WTC11 (cell line): Measurements from ENCODE around the gene RNF135. TPM values are rescaled to one million over a fixed set of nuclear protein-coding genes. Genes with fewer than 3 reads are reported as not detected.

Experiments
- ATAC-seq: fragments of 200-7000 bp; cut with Tn5 transposase; 2 replicates; pipeline ENCODE4 v1.10.0; 2021; ENCODE audit warnings: mild to moderate bottlenecking, moderate library complexity
- CTCF ChIA-PET: fragments of 300-600 bp; sonication (Branson Sonifier 250); formaldehyde crosslinking; loops from one replicate; lab custom pipeline; 2021; ENCODE audit warnings: antibody characterized with exemption; lab: Charles Lee
- POLR2A ChIA-PET: fragments of 350-600 bp; sonication (Branson Sonifier 250); formaldehyde crosslinking; loops from one replicate; lab custom pipeline; 2021; ENCODE audit warnings: antibody characterized with exemption; lab: Charles Lee
- DNase-seq: peaks from one replicate; pipeline ENCODE4 v3.0.0; 2021; ENCODE audit warnings: low spot score
- H3K27ac Mint-ChIP-seq: 2 replicates; pipeline ENCODE4 v1.8.0; 2021; ENCODE audit warnings: mixed read lengths
- H3K27me3 Mint-ChIP-seq: 2 replicates; pipeline ENCODE4 v1.8.0; 2021; ENCODE audit warnings: low read depth, mild to moderate bottlenecking, moderate library complexity, mixed read lengths
- H3K36me3 Mint-ChIP-seq: 2 replicates; pipeline ENCODE4 v1.8.0; 2021; ENCODE audit warnings: mixed read lengths
- H3K4me1 Mint-ChIP-seq: 2 replicates; pipeline ENCODE4 v1.8.0; 2022; ENCODE audit warnings: mixed read lengths
- H3K4me3 Mint-ChIP-seq: 2 replicates; pipeline ENCODE4 v1.8.0; 2021; ENCODE audit warnings: mild to moderate bottlenecking, moderate library complexity, mixed read lengths
- H3K9me3 Mint-ChIP-seq: 2 replicates; pipeline ENCODE4 v1.8.0; 2021; ENCODE audit warnings: mixed read lengths
- ATF1 ChIP-seq: sonication (generic); formaldehyde crosslinking; IDR thresholded peaks from 2 replicates; pipeline ENCODE4 v1.8.1; 2023; ENCODE audit warnings: mild to moderate bottlenecking, moderate library complexity, missing genetic modification reagents
- CBFB ChIP-seq: sonication (generic); formaldehyde crosslinking; IDR thresholded peaks from 2 replicates; pipeline ENCODE4 v1.8.1; 2022; ENCODE audit warnings: mild to moderate bottlenecking, low read depth, missing genetic modification reagents
- CREM ChIP-seq: sonication (generic); formaldehyde crosslinking; IDR thresholded peaks from 2 replicates; pipeline ENCODE4 v1.8.1; 2022; ENCODE audit warnings: mild to moderate bottlenecking, missing genetic modification reagents, moderate library complexity
- GABPB1 ChIP-seq: sonication (generic); formaldehyde crosslinking; IDR thresholded peaks from 2 replicates; pipeline ENCODE4 v1.8.1; 2023; ENCODE audit warnings: mild to moderate bottlenecking, missing genetic modification reagents
- GRHL2 ChIP-seq: fragments of 250-450 bp; sonication (Bioruptor Pico); IDR thresholded peaks from 2 replicates; pipeline ENCODE4 v1.8.0; 2022; ENCODE audit warnings: mild to moderate bottlenecking, moderate library complexity; ENCODE audit not compliant: insufficient replicate concordance, severe bottlenecking
- IRF2 ChIP-seq: sonication (generic); formaldehyde crosslinking; IDR thresholded peaks from 2 replicates; pipeline ENCODE4 v1.8.0; 2022; ENCODE audit warnings: low read depth, missing genetic modification reagents, borderline replicate concordance
- JAZF1 ChIP-seq: fragments of 250-450 bp; sonication (Bioruptor Pico); IDR thresholded peaks from 2 replicates; pipeline ENCODE4 v1.9.0; 2021; ENCODE audit warnings: moderate library complexity, mild to moderate bottlenecking, inconsistent platforms
- NR1H2 ChIP-seq: sonication (generic); formaldehyde crosslinking; IDR thresholded peaks from 2 replicates; pipeline ENCODE4 v1.9.0; 2021; ENCODE audit warnings: mild to moderate bottlenecking, moderate library complexity, missing genetic modification reagents
- TCF7 ChIP-seq: sonication (generic); formaldehyde crosslinking; IDR thresholded peaks from 2 replicates; pipeline ENCODE4 v1.8.0; 2022; ENCODE audit warnings: mild to moderate bottlenecking, low read depth, missing genetic modification reagents, moderate library complexity
- ZNF232 ChIP-seq: sonication (generic); formaldehyde crosslinking; IDR thresholded peaks from 2 replicates; pipeline ENCODE4 v1.8.0; 2022; ENCODE audit warnings: mild to moderate bottlenecking, missing genetic modification reagents
- ZNF416 ChIP-seq: fragments of 250-450 bp; sonication (Bioruptor Pico); IDR thresholded peaks from 2 replicates; pipeline ENCODE4 v1.9.0; 2021; ENCODE audit warnings: mild to moderate bottlenecking, inconsistent platforms
- ZNF423 ChIP-seq: fragments of 250-450 bp; sonication (Bioruptor Pico); IDR thresholded peaks from 2 replicates; pipeline ENCODE4 v2.1.2; 2022; ENCODE audit warnings: mild to moderate bottlenecking, moderate library complexity
- total RNA-seq: library from RNA; stranded (reverse); gene quantifications from 3 replicates; pipeline ENCODE4 v1.2.3, GENCODE V29; 2021
- TF ChIP-seq, protein P1 (sequence below): sonication (generic); formaldehyde crosslinking; IDR thresholded peaks from 2 replicates; pipeline ENCODE4 v1.8.1; 2023; ENCODE audit warnings: mild to moderate bottlenecking, missing genetic modification reagents, borderline replicate concordance
- TF ChIP-seq, protein P2 (sequence below): sonication (generic); formaldehyde crosslinking; conservative IDR thresholded peaks from 2 replicates; pipeline ENCODE4 v1.8.1; 2022; ENCODE audit warnings: mild to moderate bottlenecking, missing genetic modification reagents
- TF ChIP-seq, protein P3 (sequence below): sonication (generic); formaldehyde crosslinking; IDR thresholded peaks from 2 replicates; pipeline ENCODE4 v1.8.1; 2022; ENCODE audit warnings: missing genetic modification reagents, borderline replicate concordance
- TF ChIP-seq, protein P4 (sequence below): sonication (generic); formaldehyde crosslinking; IDR thresholded peaks from 2 replicates; pipeline ENCODE4 v1.8.1; 2023; ENCODE audit warnings: mild to moderate bottlenecking, missing genetic modification reagents
- TF ChIP-seq, protein P5 (sequence below): fragments of 250-450 bp; sonication (Bioruptor Pico); IDR thresholded peaks from 2 replicates; pipeline ENCODE4 v1.9.0; 2021; ENCODE audit warnings: moderate library complexity, mild to moderate bottlenecking, inconsistent platforms, borderline replicate concordance
- TF ChIP-seq, protein P6 (sequence below): sonication (generic); formaldehyde crosslinking; IDR thresholded peaks from 2 replicates; pipeline ENCODE4 v1.8.0; 2022; ENCODE audit warnings: mild to moderate bottlenecking, missing genetic modification reagents
- TF ChIP-seq, protein P7 (sequence below): sonication (generic); formaldehyde crosslinking; IDR thresholded peaks from 2 replicates; pipeline ENCODE4 v1.8.1; 2023; ENCODE audit warnings: mild to moderate bottlenecking, missing genetic modification reagents
- TF ChIP-seq, protein P8 (sequence below): fragments of 250-450 bp; sonication (Bioruptor Pico); IDR thresholded peaks from 2 replicates; pipeline ENCODE4 v2.1.2; 2022; ENCODE audit warnings: mild to moderate bottlenecking, moderate library complexity

The RNF135 gene
- total RNA-seq, 1 experiment from 2014 or later = 10.3 TPM

DNA sequence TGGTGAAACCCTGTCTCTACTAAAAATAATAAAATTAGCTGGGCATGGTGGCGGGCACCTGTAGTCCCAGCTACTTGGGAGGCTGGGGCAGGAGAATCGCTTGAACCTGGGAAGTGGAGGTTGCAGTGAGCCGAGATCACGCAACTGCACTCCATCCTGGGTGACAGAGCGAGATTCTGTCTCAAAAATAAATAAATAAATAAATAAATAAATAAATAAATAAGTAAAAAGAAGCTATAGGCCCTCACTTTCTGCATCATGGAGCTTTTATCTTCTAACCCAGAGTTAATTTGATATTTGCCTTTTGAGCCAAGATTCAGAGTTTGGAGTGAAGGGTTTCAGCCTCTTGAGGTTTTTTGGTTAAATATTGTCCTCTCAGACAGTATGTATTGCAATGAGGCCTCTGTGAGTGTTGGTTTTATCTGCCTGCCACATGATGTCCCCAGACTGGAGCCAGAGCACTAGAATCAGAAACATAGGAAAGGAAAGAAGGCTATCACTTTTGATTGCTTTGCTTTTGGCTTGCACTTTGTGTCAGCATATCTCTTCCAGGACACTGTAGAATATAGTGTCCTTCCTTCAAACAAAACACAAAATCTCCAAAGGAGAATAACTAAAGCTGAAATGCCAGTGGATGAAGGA is 32.5 kb downstream of the RNF135 start (continued):
- TF ChIP-seq, protein P1, sequence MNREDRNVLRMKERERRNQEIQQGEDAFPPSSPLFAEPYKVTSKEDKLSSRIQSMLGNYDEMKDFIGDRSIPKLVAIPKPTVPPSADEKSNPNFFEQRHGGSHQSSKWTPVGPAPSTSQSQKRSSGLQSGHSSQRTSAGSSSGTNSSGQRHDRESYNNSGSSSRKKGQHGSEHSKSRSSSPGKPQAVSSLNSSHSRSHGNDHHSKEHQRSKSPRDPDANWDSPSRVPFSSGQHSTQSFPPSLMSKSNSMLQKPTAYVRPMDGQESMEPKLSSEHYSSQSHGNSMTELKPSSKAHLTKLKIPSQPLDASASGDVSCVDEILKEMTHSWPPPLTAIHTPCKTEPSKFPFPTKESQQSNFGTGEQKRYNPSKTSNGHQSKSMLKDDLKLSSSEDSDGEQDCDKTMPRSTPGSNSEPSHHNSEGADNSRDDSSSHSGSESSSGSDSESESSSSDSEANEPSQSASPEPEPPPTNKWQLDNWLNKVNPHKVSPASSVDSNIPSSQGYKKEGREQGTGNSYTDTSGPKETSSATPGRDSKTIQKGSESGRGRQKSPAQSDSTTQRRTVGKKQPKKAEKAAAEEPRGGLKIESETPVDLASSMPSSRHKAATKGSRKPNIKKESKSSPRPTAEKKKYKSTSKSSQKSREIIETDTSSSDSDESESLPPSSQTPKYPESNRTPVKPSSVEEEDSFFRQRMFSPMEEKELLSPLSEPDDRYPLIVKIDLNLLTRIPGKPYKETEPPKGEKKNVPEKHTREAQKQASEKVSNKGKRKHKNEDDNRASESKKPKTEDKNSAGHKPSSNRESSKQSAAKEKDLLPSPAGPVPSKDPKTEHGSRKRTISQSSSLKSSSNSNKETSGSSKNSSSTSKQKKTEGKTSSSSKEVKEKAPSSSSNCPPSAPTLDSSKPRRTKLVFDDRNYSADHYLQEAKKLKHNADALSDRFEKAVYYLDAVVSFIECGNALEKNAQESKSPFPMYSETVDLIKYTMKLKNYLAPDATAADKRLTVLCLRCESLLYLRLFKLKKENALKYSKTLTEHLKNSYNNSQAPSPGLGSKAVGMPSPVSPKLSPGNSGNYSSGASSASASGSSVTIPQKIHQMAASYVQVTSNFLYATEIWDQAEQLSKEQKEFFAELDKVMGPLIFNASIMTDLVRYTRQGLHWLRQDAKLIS (CRISPR knock-in tag) = no peak
- TF ChIP-seq ATF1 = no peak
- TF ChIP-seq, protein P2, sequence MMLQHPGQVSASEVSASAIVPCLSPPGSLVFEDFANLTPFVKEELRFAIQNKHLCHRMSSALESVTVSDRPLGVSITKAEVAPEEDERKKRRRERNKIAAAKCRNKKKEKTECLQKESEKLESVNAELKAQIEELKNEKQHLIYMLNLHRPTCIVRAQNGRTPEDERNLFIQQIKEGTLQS (CRISPR knock-in tag) = no peak

DNA sequence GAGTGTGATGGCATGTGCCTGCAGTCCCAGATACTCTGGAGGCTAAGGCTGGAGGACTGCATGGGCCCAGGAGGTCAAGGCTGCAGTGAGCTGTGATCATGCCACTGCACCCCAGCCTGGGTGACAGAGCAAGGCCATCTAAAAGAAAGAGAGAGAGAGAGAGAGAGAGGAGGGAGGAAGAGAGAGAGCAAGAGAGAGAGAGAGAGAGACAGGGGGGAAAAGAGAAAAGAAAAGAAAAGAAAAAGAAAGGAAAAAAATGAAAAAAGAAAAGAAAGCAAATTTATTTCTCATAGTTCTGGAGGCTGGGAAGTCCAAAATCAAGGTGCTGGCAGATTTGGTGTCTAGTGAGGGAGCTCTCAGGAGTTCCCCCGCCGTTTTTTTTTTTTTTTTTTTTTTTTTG is 33.3 kb downstream of the RNF135 start:
- ChIA-PET POLR2A (no interaction called here), CTCF (no interaction called here)
- peaks cover 28% of the 10 kb centered on the region for H3K27me3 Mint-ChIP-seq
- peaks cover 13% of the 10 kb centered on the region for H3K4me1 Mint-ChIP-seq
- no peak for DNase-seq
- peaks cover 6% of the 10 kb centered on the region for H3K36me3 Mint-ChIP-seq
- no peak overlapping the region for H3K4me3 Mint-ChIP-seq
- TF ChIP-seq ZNF423 (CRISPR knock-in tag) (no peak), GABPB1 (CRISPR knock-in tag) (no peak), NR1H2 (CRISPR knock-in tag) (no peak), JAZF1 (no peak), GRHL2 (CRISPR knock-in tag) (no peak), CREM (CRISPR knock-in tag) (no peak), ZNF232 (no peak), ZNF416 (no peak), IRF2 (CRISPR knock-in tag) (no peak), CBFB (CRISPR knock-in tag) (no peak), TCF7 (no peak)
- TF ChIP-seq, protein P3, sequence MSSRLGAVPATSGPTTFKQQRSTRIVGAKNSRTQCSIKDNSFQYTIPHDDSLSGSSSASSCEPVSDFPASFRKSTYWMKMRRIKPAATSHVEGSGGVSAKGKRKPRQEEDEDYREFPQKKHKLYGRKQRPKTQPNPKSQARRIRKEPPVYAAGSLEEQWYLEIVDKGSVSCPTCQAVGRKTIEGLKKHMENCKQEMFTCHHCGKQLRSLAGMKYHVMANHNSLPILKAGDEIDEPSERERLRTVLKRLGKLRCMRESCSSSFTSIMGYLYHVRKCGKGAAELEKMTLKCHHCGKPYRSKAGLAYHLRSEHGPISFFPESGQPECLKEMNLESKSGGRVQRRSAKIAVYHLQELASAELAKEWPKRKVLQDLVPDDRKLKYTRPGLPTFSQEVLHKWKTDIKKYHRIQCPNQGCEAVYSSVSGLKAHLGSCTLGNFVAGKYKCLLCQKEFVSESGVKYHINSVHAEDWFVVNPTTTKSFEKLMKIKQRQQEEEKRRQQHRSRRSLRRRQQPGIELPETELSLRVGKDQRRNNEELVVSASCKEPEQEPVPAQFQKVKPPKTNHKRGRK = no peak
- TF ChIP-seq, protein P4, sequence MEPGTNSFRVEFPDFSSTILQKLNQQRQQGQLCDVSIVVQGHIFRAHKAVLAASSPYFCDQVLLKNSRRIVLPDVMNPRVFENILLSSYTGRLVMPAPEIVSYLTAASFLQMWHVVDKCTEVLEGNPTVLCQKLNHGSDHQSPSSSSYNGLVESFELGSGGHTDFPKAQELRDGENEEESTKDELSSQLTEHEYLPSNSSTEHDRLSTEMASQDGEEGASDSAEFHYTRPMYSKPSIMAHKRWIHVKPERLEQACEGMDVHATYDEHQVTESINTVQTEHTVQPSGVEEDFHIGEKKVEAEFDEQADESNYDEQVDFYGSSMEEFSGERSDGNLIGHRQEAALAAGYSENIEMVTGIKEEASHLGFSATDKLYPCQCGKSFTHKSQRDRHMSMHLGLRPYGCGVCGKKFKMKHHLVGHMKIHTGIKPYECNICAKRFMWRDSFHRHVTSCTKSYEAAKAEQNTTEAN (CRISPR knock-in tag) = no peak
- TF ChIP-seq, protein P5, sequence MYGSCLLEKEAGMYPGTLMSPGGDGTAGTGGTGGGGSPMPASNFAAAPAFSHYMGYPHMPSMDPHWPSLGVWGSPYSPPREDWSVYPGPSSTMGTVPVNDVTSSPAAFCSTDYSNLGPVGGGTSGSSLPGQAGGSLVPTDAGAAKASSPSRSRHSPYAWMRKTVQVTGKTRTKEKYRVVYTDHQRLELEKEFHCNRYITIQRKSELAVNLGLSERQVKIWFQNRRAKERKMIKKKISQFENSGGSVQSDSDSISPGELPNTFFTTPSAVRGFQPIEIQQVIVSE = no peak
- TF ChIP-seq, protein P6, sequence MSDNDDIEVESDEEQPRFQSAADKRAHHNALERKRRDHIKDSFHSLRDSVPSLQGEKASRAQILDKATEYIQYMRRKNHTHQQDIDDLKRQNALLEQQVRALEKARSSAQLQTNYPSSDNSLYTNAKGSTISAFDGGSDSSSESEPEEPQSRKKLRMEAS (CRISPR knock-in tag) = no peak
- TF ChIP-seq, protein P7, sequence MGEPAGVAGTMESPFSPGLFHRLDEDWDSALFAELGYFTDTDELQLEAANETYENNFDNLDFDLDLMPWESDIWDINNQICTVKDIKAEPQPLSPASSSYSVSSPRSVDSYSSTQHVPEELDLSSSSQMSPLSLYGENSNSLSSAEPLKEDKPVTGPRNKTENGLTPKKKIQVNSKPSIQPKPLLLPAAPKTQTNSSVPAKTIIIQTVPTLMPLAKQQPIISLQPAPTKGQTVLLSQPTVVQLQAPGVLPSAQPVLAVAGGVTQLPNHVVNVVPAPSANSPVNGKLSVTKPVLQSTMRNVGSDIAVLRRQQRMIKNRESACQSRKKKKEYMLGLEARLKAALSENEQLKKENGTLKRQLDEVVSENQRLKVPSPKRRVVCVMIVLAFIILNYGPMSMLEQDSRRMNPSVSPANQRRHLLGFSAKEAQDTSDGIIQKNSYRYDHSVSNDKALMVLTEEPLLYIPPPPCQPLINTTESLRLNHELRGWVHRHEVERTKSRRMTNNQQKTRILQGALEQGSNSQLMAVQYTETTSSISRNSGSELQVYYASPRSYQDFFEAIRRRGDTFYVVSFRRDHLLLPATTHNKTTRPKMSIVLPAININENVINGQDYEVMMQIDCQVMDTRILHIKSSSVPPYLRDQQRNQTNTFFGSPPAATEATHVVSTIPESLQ (CRISPR knock-in tag) = no peak
- TF ChIP-seq, protein P8, sequence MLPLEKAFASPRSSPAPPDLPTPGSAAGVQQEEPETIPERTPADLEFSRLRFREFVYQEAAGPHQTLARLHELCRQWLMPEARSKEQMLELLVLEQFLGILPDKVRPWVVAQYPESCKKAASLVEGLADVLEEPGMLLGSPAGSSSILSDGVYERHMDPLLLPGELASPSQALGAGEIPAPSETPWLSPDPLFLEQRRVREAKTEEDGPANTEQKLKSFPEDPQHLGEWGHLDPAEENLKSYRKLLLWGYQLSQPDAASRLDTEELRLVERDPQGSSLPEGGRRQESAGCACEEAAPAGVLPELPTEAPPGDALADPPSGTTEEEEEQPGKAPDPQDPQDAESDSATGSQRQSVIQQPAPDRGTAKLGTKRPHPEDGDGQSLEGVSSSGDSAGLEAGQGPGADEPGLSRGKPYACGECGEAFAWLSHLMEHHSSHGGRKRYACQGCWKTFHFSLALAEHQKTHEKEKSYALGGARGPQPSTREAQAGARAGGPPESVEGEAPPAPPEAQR (CRISPR knock-in tag) = no peak
- TF ChIP-seq, protein P2 (CRISPR knock-in tag) = no peak
- no peak overlapping the region for H3K27ac Mint-ChIP-seq
- no peak for ATAC-seq
- no peaks in the 10 kb centered on the region for H3K9me3 Mint-ChIP-seq
